Fibroblast of the conjunctiva (primary cell): Measurements from ENCODE around the gene DSN1.
A peak's percentile ranks its signal among the peaks of the same experiment; 100 is the strongest.

Source experiments
- DNase-seq: peaks from one replicate; pipeline ENCODE4 v3.0.0-alpha.2; 2010; ENCODE audit warnings: low read depth

DSN1 gene

DNA sequence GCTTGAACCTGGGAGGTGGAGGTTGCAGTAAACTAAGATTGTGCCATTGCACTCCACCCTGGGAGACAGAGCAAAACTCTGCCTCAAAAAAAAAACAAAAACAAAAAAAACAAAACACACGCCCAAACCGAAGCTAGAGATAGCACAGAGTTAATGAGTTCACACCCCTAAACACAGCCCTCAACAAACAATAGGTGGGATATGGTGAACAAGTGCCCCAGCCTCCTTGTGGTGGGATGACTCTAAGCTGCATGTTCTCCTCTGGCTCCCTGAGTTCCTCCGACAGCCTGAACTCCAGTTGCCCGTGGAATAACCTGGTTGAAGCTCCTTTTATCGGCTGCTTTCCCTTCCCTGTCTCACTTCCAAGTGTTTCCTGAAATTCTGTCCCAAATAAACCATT lies 22.1 kb upstream of the DSN1 start:
- no peak for DNase-seq

DNA sequence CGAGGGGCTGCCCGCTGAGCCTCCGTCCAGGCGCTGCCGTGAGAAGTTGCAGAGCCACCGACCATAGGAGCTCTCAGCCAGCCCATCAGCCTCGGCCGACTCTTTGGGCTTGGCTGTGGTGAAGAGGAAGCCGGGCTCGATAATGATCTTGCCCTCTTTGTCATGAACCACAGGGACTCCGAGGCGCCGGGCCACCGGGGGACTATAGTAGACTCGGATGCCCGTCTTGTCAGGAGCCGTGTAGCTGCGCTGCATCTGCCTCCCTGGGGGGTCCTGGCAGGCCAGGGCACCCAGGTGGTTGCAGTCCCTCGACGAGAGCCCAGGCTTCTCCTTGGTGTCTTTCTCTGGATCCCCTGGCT lies 20.5 kb upstream of the DSN1 start:
- DNase-seq: no peak

DNA sequence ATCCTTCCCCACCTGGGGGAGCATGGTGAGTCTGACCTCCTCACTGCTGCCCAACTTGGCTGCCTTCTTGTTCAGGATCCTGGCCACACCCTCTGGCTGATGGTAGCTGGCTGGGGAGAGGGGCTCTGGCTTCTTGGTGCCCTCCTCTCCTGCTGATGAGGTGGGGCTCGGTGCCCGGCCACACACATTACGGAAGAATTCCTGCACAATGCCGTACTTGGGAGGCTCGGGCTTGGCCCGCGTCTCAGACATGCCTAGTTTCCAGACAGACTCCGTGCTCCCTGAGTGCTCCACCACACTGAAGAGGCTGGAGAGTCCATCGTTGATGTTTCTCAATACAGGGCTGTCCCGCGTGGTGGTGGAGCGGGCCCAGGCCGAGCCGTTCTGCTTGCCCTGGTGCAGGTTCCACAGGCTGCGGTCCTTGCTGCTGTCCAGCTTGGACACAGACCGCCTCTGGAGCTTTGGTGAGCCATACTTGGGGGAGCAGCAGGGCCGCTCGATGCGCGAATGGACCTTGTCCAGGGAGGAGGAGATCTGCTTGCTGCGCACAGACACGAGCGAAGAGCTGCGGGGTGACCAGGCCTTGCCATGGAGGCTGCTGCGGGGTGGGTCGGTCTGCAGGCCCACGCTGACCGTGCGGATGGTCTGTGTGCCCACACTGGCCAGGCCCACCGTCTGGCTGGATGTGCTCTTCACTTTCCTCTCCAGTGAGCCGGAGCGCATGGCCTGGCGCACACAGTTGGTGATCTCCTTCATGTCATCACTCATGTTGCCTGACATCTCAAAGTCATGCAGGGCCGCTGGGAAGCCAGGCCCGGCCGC lies 19.9 kb upstream of the DSN1 start:
- no peak for DNase-seq

DNA sequence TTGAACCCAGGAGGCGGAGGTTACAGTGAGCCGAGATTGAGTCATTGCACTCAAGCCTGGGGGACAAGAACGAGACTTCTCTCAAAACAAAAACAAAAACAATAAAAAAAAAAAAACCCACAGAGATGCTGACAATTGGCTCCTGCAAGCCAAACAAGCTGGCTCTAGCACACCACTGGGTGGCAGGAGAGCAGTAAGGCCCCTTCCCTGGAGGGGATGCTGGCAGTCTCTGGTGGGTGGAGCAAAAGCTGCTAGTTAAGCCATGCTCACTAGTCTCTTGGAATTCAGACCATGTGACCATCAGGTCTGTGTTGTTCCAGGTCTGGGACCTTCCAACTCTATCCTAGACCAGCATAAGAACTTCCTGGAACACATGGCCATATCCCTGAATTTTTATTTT lies 18.9 kb upstream of the DSN1 start:
- peak; percentile 34 for DNase-seq

DNA sequence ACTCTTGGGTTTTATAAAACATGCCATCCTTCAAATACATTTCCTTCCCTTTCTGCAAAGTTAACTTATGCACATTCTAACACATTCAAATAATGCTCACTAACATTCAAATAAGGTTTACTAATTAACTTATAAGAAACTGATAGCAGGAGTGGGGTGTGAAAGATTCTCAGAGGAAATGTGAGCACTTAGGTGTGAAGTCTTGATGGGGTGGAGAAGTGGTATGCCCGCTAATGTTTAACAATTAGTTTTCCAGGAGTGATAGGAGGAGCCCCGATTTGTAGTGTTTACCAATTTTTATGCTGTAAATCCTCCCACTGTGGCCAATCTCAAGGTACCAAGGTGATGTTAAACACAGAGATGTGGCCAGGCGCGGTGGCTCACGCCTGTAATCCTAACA lies 18.3 kb upstream of the DSN1 start:
- no peak for DNase-seq

DNA sequence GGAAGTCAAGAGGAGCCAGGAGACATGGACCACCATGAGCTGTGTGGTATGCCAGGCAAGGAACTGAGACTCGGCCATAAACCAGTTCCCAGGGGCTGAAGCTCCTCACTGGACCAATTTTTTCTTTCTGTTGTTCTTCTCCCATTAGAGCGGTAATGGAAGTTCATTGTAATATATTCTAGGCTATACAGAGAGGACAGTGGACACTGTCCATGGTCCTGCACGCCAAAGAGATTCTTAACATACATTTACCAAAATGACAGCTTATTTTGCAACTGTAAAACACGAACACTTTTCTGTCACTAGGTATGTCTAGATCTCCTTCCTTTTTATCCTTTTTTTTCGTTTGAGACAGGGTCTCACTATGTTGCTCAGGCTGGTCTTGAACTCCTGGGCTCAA lies 13.1 kb upstream of the DSN1 start:
- DNase-seq: no peak

DNA sequence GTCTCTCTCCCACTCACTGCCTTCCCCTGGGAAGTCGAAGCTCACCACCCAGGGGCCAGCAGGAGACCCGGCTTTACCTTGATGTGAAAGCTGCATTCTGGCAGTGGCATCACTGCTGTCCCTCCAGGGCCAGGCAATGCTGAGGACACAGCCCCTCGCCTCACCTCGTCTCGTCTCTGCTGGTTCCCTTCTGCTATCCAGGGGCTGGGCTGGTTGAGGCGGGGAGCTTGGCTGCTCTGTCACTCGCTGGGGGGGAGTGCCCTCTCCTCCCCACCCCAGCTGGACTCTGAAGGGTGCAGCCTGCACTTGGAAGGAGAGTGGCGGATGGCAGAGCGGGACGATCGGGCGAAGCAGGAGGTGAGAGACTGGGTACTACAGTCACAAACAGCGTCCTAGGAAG lies 12.7 kb upstream of the DSN1 start:
- DNase-seq: no peak

DNA sequence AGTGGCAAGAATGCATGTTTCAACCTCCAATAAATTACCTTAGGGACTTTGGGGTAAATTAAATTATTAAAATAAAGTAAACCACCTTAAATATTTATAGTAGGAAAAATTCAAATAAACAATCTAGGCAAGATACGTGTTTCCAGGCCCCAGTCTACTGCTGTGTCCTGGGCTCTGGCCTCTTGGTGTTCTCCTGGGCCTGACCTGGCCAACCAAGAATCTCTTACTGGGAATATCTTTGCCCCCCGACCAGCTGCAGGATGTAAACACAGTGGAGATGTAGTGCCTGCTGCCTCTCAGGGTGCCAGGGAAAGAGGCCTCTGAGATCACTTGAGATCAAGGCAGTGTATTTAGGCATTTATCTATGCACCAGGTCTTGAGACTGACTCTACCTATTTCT lies 11.7 kb upstream of the DSN1 start:
- DNase-seq: no peak

DNA sequence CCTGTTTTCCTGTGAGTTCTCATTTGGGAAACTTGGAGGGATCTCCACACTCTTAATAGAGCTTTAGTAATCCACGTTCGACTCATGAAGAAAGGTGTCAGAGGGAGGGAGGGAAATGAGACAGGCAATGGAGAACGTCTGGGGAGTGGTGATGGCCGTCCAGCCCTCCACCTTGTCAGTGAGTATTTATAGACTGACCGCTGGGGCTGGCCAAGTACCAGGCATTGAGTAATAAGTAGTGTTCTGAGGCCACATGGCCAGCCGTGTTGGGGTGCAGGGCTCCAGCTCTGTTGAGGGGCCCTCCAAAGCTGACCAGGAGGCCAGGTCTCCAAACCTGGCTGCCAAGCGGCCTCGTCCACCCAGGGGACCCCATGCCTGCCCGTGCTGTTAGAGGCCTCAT lies 11.3 kb upstream of the DSN1 start:
- no peak for DNase-seq

DNA sequence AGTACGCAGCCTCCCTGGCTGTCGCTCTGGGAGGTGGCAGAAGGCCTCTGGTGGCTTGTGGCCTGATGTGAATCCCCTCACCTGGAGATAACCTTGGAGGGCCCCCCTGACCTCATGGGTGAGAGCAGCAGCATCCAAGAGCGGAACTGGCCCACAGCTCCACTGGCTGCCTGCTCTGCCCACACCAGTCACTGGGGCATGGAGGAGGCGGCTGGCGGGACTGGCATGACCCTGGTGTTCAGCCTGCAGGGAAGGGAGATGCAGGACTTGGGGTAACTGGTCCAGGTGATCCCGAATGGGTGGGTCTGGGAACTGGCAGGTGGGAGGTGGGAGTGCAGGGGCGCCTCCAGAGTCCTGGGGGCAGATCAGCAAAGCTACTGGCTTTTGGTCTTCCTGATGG lies 10.6 kb upstream of the DSN1 start:
- no peak for DNase-seq

DNA sequence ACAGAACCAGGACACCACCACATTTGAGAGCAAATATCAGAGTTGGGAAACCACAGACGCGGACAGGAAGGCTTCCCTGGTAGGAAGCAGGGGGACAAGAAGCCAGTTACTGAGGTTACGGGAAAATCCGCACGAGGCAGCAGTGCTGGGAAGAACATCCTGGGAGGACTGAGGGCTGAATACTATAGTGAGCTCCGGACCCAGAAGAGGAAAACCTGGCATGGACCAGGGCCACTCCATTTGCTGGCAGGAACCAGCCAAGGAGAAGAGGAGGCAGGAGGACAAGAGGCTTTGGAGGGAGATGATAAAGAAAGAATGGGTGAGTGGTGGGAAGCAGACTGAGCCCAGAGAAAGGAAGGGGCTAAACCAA lies 6.1 kb upstream of the DSN1 start:
- no peak for DNase-seq

DNA sequence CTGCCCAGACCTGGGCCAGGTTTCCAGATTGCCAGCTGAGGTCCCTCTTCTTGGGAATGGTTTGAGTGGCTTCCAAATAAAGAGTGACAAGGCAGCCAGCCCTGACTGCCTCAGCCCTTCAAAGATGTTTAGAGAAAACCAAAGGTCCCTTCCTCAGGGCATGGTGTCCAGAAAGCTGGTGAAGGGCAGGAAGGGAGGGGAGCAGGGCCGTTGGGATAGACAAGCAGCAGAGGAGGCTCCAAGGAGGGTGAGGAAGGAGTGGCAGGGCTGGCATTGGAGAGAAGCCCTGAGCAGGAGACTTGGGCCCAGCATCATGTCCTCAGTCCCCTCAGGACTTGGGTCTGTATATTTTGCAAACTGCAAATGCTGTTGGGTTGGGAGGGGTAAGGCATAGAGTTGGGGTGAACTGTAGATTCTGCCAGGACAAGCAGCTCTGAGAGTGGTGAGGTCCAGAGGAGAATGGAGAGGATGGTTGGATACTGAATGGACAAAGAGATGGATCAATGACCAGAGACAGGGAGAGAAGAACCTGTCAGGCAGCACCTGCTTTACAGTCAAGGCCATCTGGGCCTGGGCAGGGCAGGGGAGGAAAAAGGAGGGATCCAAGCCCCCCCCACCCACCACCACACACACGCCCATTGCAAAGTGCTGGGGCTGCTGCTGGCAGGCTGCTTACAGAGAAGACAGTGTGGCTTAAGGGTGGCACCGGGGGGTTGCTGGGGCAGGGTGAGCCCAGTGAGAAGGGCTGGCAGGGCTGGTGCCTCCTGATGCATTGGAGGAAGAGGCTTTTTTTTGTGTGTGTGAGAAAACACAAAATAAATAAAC lies 5.5 kb upstream of the DSN1 start:
- no peak for DNase-seq

DNA sequence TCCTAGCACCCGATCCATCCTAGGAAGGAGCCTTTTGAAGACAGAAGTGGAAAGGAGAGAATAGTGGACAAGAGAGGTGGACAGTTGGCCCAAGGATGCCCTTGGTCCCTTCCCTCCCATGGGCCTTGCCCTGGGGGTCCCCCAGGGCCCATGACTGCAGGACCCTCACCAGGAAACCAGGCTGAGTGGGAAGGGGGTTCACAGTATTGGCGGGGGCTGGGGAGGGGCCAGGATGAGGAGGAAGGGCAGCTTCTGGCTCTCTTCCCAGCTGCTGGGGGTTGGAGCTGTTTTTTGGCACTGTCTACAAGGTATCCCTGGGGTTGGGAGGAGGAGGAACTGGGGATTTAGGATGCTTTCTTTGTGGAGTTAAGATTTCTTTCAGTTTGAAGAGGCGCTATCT lies 4.0 kb upstream of the DSN1 start:
- no peak for DNase-seq

DNA sequence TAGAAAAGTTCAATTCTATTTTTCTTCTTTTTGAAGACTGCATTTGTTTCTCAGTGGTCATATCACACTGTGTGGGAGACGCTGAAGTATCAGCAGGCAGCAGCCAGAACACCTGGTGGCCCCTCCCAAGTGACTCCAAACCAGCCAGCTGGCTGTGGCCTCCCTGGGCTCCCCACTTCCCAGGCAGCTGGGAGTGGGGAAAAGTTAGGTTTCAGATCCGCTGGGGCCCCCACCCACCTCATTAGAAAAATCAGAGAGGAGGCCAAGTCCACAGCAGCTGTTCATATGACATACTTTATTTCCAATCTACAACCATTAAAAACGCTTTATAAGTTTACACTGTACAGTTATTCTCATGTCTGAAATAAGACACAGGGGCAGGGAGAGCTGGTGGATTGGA lies 3.6 kb upstream of the DSN1 start:
- DNase-seq: no peak

DNA sequence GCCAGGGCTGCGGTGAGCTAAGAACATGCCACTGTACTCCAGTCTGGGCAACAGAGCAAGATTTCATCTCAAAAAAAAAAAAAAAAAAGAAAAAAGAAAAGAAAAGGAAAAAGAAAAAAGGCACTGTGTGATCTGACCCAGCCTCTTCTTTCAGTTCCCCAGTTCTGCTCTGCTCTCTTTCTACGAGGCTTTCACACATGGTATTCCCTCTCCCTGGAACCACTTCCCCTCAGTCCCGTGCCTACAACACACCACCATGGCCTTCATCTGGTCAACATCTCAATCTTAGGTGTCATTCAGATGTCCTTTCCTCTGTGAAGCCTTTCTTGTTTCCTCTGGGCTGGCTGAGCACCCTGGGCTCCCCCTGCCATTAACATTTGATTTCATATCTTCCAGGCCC lies 2.3 kb upstream of the DSN1 start:
- no peak for DNase-seq

DNA sequence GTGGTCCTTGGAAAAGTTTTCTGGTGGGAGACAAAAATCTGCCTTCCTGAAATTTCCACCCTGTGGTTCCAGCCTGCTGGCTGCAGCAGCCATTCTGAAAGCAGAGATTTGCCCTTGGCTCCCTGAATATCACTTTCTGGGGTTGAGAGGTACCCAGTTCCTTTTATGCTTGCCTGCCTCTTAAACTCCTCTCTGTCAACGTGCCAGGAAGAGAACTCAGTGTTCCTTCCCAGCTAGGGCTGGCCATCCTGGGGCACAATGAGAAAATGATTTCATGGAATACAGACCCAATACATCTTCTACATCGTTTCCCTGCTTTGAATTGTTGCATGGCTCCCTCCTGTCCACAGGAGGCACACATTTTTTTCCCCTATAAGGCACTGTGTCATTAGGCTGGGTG lies 1.6 kb upstream of the DSN1 start:
- DNase-seq: no peak

DNA sequence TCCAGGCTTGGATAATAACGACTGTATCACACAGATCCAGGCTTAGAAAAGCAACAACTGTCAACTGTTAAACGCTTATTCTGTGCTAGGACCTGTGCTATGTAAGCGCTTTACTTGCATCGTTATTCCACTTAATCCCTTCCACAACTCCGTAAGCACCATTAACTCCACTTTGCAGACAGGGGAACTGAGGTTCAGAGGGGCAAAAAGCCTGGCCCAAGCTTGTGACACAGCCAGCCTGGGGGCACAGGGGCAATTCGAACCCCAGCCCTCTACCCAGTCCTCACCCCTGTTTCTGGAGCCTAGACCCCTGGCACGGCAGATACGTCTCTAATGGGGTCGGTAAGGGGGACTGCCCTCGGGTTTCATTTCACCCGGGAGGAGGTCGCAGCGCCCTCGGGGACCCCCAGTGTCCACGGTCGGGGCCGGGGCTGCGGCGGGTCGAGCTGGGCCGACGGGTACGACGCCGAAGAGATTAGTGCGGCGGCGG lies 411 bp downstream of the DSN1 start:
- DNase-seq: no peak

DNA sequence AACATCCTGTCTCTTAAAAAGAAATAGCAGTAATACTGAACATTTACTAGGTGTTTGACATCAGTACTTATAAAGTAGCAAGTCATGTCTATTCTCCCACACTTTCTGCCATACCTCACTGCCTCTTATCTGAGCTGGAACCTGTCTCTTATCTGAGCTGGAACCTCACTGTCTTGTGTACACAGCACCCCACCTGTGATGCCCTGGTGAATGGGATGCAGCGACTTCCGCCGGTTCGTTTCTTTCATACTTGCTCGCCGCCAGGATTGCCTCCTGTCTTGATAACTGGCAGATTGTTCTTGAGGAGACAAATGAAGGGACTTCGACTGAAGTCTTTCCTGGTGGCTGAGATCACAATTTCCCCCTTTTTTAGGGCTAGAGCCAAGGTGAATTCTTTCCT lies 2.9 kb downstream of the DSN1 start:
- no peak for DNase-seq

DNA sequence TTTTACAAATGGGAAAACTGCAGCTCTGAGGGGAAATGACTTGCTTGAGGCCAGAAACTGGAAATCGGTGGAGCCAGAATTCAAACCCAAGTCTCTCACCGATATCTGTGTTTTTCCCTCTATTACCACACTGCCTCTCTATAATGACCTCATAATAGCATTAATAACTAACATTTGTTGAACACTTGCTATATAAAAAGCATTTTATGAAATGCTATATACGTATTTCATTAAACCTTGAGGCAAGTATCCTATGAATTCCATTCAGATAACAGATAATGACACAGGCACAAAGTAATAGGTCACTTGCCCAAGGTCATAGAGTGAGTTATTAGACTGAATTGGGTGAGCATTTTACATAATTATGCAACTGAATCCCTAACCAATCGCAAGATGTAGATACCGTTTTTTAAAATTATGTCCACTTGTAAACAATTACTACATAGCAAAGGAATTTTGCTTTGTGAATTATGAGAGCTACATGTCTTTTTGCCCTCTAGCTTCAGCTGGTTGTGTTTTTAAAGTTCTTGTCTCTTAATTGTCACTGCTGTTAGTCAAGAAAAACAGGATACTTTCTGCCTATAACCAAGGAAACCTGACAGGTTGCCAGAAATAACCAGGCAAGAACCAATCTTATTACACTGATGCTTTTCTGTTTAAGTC lies 4.7 kb downstream of the DSN1 start:
- DNase-seq: no peak

DNA sequence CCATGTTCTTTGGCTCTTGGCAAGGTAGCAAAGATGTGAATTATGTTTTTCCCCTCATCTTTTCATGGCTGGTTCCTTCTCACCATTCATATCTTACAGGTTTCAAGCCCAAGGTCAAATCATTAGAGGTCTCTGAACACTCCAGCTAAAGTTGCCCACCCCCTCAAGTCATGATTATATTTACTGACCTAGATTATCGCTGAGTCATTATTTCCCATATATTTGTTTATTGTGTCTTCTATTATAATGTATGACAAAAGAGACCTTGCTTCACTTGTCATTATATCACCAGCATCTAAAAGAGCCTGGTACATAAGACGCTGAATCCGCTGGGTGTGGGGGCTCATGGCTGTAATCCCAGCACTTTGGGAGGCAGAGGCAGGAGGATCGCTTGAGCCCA lies 12.4 kb downstream of the DSN1 start:
- DNase-seq: no peak

DNA sequence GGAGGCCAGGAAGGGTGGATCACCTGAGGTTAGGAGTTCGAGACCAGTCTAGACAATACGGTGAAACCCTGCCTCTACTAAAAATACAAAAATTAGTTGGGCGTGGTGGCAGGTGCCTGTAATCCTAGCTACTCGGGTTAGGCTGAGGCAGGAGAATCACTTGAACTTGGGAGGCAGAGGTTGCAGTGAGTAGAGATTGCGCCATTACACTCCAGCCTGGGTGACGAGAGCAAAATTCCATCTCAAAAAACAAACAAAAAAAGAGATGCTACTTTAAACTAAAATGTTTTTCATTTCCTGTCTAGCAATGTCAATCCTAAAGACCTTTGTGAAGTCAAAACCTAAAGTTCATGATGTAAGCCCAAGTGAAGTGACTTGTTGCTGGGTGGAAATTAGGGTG lies 12.9 kb downstream of the DSN1 start:
- no peak for DNase-seq

DNA sequence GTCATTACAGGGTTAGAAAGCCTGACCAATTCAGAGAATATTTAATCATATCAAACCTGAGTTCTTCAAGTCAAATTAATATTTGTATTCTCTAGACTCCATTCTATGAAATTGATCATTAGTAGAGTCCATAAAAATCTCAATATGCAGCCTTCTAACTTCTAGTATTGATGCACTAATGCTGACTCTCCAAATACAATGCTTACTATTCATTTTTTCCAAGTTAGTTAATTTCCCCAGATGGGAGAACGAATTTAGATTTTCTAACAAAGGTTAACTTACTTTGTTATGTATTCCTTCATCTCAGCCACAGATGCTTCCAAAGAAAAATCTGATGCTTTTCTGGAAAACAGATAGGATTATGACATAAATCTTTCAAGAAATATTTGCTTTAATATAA lies 15.3 kb downstream of the DSN1 start:
- no peak for DNase-seq

DNA sequence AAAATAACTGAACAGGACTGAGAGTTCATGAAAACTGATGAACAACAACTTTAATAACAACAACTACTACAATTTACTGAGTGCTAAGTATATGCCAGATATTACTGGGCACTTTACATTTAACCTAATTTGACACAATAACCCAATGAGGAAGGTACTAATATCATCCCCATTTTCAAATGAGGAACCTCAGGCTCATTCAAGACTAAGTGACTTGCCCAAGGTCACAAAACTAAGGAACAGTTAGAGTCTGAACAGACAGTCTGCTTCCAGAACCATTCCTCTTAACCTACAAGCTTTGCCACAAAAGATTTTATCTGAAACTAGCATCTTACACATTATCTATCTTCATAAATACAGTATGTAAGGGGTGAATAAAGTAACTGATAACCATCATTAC lies 17.1 kb downstream of the DSN1 start:
- DNase-seq: no peak
